Measurements from ENCODE around the gene ORC3. TPM values are rescaled to one million over a fixed set of nuclear protein-coding genes. Genes with fewer than 3 reads are reported as not detected.

The ORC3 gene
- total RNA-seq (10 to 100 TPM; 16.5 to 22.4 TPM), polyA plus RNA-seq (10 to 100 TPM in 1 of 2 donors, 1 to 10 TPM in 1; 6.8 to 11.3 TPM)
- long read RNA-seq, donor 1, transcript ORC3-202 (20 exons, 2,512 nt) = major isoform, 10 of 40 reads
- long read RNA-seq, donor 1, transcript ORC3-201 (20 exons, 2,501 nt) = minor isoform, 5 of 40 reads
- long read RNA-seq, donor 1, partial matches to known transcripts = 7 of 40 reads
- long read RNA-seq, donor 1, other reads (novel, unspliced or antisense) = 18 of 40 reads
- long read RNA-seq, donor 2, partial matches to known transcripts = 2 of 9 reads
- long read RNA-seq, donor 2, other reads (novel, unspliced or antisense) = 3 of 9 reads

DNA sequence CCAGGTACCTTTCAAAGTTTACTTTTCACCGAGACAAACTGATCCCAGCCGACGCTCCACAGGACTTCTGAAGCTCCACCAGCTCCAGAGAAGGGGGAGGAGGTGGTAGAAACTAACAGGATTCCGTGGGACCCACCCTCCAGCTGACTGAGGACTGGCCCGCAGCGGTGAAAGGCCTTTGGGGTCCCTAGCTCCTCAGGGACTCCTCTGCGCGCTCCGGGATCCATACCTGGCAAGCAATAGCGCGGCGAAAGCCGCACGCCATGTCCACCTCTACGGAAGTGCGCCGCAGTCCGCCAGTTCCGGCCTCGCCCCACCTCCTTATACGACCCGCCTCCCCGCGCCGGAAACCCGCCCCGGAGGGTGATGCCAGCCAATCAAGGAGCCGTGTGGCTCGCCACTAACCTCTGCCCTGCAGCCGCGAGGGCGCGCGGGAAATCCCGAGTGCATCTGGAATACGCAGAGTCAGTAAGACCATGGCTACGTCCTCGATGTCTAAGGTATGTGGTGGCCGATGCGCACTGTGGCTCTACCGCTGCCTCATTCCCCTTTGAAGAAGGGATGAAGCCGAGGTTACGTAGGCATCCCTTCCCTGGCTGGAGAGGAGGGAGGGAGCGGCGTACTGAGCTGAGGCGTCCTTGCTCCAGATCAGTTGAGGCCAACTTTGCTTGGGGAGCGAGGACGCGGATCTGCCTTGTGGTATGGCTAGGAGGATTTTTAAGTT, at the start of gene ORC3, which contains the start of gene RARS2:
ORC3 (plus strand) TSS at position 443 of the 724 bp plus-strand sequence; CDS start at position 477, 34 bp downstream.
RARS2 (minus strand) TSS at position 295 of the 724 bp plus-strand sequence; CDS start at position 265, 30 bp downstream.
- ATAC-seq (ENCODE audit: low FRiP score) (peak; percentile 100), DNase-seq (peak; percentile 98 to 99)
- Histone ChIP-seq H3K9me3 (ENCODE audit: control insufficient read depth, low read length) (no peaks in the 10 kb centered on the region), H3K27me3 (ENCODE audit: control insufficient read depth in 1 of 2, insufficient read depth in 2 of 2, low read length in 1 of 2) (no peaks in the 10 kb centered on the region), H3K36me3 (ENCODE audit: control insufficient read depth in 1 of 2, insufficient read depth in 2 of 2, low read length in 1 of 2) (no peaks in the 10 kb centered on the region), H3K27ac (ENCODE audit: low read depth in 1 of 2, low read length in 2 of 2) (peak within 1 kb of the TSS in 1 of 2 donors; percentile 56), H3K4me1 (ENCODE audit: control insufficient read depth in 1 of 2, insufficient read depth in 2 of 2, low read length in 2 of 2) (peaks cover 2 to 14% of the 10 kb centered on the region in 2 donors), H3K4me3 (ENCODE audit: low read length in 2 of 2) (peak within 1 kb of the TSS; percentile 86 to 96)
- intact Hi-C loops (cut with DNase I) = loop anchor here (5.0 to 10.0 kb wide), 2 partner anchors 112 to 115 kb away; partner anchors contain the start of gene AKIRIN2 (in 2 of the 2)
- WGBS, 2 donors = 0 to 1% methylated on average over 49 of the region's 49 CpGs

DNA sequence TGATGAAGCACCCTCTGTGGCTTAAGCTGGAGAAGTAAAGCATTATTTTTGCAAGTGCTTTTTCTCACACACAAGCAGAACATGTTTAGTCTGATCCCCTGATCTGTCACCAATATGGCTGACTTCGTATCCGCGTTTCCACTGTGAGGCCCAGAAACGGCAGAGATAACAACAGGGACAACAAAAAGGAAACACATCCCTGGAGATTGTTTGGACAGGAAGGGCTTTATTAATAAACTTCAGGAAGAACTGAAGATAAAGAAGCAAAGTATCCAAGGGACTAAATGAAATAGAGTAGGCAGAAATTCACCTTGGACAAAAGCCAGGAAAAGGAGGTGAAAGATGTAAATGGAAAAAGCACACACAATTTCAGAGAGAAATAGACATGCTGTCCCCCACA, 49.4 kb upstream of the ORC3 start:
- H3K4me1 ChIP-seq (ENCODE audit: control insufficient read depth in 1 of 2, insufficient read depth in 2 of 2, low read length in 2 of 2) = no peaks in the 10 kb centered on the region
- intact Hi-C loops (cut with DNase I) = no loop called here
- WGBS, 2 donors = 63 to 71% methylated on average over 4 of the region's 4 CpGs
- ATAC-seq (ENCODE audit: low FRiP score) (no peak), DNase-seq (no peak)
- H3K36me3 ChIP-seq (ENCODE audit: control insufficient read depth in 1 of 2, insufficient read depth in 2 of 2, low read length in 1 of 2) = peaks cover 4 to 5% of the 10 kb centered on the region in 2 donors
- no peak overlapping the region for H3K4me3 ChIP-seq (ENCODE audit: low read length in 2 of 2)
- H3K27ac ChIP-seq (ENCODE audit: low read depth in 1 of 2, low read length in 2 of 2) = no peak overlapping the region
- no peaks in the 10 kb centered on the region for H3K27me3 ChIP-seq (ENCODE audit: control insufficient read depth in 1 of 2, insufficient read depth in 2 of 2, low read length in 1 of 2)
- H3K9me3 ChIP-seq (ENCODE audit: control insufficient read depth, low read length) = no peaks in the 10 kb centered on the region

DNA sequence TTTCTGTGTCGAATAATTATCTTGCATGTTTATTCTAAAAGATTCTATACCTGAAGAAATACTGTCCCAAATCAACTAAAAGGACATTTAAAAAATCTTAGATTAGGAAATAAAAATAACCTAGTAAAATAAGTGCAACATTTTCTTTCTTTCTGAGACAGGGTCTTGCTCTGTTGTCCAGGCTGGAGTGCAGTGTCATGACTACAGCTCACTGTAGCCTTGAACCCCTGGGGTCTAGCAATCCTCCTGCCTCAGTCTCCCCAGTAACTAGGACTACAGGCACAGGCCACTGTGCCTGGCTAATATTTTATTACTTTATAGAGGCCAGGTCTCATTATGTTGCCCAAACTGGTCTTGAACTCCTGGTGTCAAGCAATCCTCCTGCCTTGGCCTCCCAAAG, 48.9 kb upstream of the ORC3 start:
- H3K36me3 ChIP-seq (ENCODE audit: control insufficient read depth in 1 of 2, insufficient read depth in 2 of 2, low read length in 1 of 2) = peaks cover 4 to 5% of the 10 kb centered on the region in 2 donors
- WGBS, 2 donors = 95 to 97% methylated on average over 1 of the region's 1 CpG
- DNase-seq (no peak), ATAC-seq (ENCODE audit: low FRiP score) (no peak)
- H3K9me3 ChIP-seq (ENCODE audit: control insufficient read depth, low read length) = no peaks in the 10 kb centered on the region
- H3K27ac ChIP-seq (ENCODE audit: low read depth in 1 of 2, low read length in 2 of 2) = no peak overlapping the region
- intact Hi-C loops (cut with DNase I) = no loop called here
- H3K4me3 ChIP-seq (ENCODE audit: low read length in 2 of 2) = no peak overlapping the region
- no peaks in the 10 kb centered on the region for H3K4me1 ChIP-seq (ENCODE audit: control insufficient read depth in 1 of 2, insufficient read depth in 2 of 2, low read length in 2 of 2)
- H3K27me3 ChIP-seq (ENCODE audit: control insufficient read depth in 1 of 2, insufficient read depth in 2 of 2, low read length in 1 of 2) = no peaks in the 10 kb centered on the region

DNA sequence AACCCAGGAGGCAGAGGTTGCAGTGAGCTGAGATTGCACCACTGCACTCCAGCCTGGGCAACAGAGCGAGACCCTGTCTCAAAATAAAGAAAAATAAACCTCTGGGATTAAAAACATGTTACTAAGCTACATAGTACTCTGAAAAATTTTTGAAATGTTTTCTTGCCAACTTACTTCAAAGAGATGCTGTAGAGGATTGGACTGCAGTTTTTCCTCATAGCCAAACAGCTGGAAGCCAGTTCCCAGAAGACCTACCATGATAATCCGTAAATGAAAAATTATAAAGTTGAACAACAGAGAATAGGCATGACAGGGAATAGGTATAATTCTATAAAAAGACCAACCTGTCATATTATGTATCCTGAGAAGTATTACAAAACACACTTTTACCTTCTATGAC, 48.2 kb upstream of the ORC3 start:
- DNase-seq (no peak), ATAC-seq (ENCODE audit: low FRiP score) (no peak)
- Histone ChIP-seq H3K4me1 (ENCODE audit: control insufficient read depth in 1 of 2, insufficient read depth in 2 of 2, low read length in 2 of 2) (no peaks in the 10 kb centered on the region), H3K36me3 (ENCODE audit: control insufficient read depth in 1 of 2, insufficient read depth in 2 of 2, low read length in 1 of 2) (peaks cover 5 to 6% of the 10 kb centered on the region in 2 donors), H3K4me3 (ENCODE audit: low read length in 2 of 2) (no peak overlapping the region), H3K27ac (ENCODE audit: low read depth in 1 of 2, low read length in 2 of 2) (no peak overlapping the region), H3K9me3 (ENCODE audit: control insufficient read depth, low read length) (no peaks in the 10 kb centered on the region), H3K27me3 (ENCODE audit: control insufficient read depth in 1 of 2, insufficient read depth in 2 of 2, low read length in 1 of 2) (no peaks in the 10 kb centered on the region)
- 27 to 41% methylated on average over 2 of the region's 2 CpGs for WGBS, 2 donors
- intact Hi-C loops (cut with DNase I) = no loop called here

DNA sequence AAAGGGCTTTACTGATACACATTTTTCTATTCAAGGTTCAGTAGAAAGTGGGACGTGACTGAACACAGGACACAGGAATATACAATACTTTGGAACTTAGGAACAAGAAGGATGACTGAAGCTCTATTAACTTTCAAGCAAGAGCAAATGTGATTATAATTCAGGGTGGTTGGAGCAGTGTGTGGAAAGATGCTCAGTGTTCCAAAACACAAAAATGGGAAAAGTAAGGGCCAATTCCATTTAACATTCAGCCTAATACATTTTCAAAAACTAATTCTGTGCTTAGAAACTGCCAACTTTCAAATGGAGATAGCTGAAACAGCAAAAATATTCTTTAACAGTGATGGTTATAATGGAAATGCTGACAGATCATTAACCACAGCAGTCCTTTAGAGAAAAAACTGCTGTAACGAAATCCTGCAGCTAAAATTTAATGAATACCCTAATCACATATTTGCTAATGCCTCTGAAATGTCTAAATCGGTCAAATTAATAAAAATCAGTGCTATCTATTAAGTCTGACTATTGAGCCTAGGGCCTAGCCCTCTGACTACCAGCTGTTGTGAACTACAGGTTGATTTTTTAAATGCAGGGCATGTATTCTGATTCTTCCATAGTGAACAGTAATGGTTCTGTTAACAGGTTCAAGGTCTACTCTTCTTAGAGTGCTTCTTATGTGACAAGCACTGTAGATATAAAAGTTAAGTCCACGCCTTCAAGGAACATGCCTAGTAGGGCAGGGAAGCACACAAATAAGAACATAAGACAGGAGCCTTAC, 46.0 kb upstream of the ORC3 start:
- Histone ChIP-seq H3K36me3 (ENCODE audit: control insufficient read depth in 1 of 2, insufficient read depth in 2 of 2, low read length in 1 of 2) (peaks cover 5 to 6% of the 10 kb centered on the region in 2 donors), H3K9me3 (ENCODE audit: control insufficient read depth, low read length) (no peaks in the 10 kb centered on the region), H3K27me3 (ENCODE audit: control insufficient read depth in 1 of 2, insufficient read depth in 2 of 2, low read length in 1 of 2) (no peaks in the 10 kb centered on the region), H3K4me3 (ENCODE audit: low read length in 2 of 2) (no peak overlapping the region), H3K27ac (ENCODE audit: low read depth in 1 of 2, low read length in 2 of 2) (no peak overlapping the region), H3K4me1 (ENCODE audit: control insufficient read depth in 1 of 2, insufficient read depth in 2 of 2, low read length in 2 of 2) (no peaks in the 10 kb centered on the region)
- 95 to 96% methylated on average over 4 of the region's 4 CpGs for WGBS, 2 donors
- DNase-seq (no peak), ATAC-seq (ENCODE audit: low FRiP score) (no peak)
- intact Hi-C loops (cut with DNase I) = no loop called here

DNA sequence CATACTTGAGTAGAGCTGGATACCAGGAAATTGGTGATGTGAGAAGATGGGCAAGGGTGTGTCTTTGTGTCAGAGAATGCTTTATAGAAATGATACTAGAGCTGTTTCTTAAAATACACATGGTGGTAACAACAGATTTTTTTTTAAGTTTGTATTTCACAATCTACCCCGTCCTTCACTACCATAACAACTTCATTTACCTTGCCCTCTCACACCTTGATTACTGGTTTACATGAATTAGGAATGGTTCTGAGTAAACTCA, 45.5 kb upstream of the ORC3 start:
- WGBS, 2 donors = 93 to 95% methylated on average over 1 of the region's 1 CpG
- intact Hi-C loops (cut with DNase I) = no loop called here

DNA sequence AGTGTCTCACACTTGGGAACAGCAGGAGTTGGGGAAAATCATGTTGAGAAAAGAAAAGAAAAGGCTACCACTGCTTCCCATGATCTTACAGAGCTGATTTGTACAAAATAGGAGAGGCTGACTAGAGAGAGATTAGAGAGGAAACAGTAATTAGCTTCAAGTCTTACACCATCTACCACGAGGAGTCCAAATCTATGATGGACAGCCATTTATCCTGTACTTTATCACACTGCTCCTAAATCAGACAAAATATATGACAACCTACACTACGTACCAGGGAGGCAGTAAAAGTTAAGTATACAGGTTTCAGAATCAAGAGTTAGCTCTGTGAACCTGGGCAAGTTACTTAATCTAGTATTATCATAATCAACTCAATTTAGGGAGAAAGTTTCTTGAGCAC, 38.1 kb upstream of the ORC3 start:
- peaks cover 0 to 9% of the 10 kb centered on the region in 2 donors for H3K36me3 ChIP-seq (ENCODE audit: control insufficient read depth in 1 of 2, insufficient read depth in 2 of 2, low read length in 1 of 2)
- no peaks in the 10 kb centered on the region for H3K9me3 ChIP-seq (ENCODE audit: control insufficient read depth, low read length)

More for the DNA sequence above, 45.5 kb upstream of the ORC3 start:
- peaks cover 5 to 6% of the 10 kb centered on the region in 2 donors for H3K36me3 ChIP-seq (ENCODE audit: control insufficient read depth in 1 of 2, insufficient read depth in 2 of 2, low read length in 1 of 2)
- no peak for DNase-seq
- no peak overlapping the region for H3K4me3 ChIP-seq (ENCODE audit: low read length in 2 of 2)
- no peak for ATAC-seq (ENCODE audit: low FRiP score)
- no peaks in the 10 kb centered on the region for H3K4me1 ChIP-seq (ENCODE audit: control insufficient read depth in 1 of 2, insufficient read depth in 2 of 2, low read length in 2 of 2)
- H3K9me3 ChIP-seq (ENCODE audit: control insufficient read depth, low read length) = no peaks in the 10 kb centered on the region
- no peak overlapping the region for H3K27ac ChIP-seq (ENCODE audit: low read depth in 1 of 2, low read length in 2 of 2)
- no peaks in the 10 kb centered on the region for H3K27me3 ChIP-seq (ENCODE audit: control insufficient read depth in 1 of 2, insufficient read depth in 2 of 2, low read length in 1 of 2)

DNA sequence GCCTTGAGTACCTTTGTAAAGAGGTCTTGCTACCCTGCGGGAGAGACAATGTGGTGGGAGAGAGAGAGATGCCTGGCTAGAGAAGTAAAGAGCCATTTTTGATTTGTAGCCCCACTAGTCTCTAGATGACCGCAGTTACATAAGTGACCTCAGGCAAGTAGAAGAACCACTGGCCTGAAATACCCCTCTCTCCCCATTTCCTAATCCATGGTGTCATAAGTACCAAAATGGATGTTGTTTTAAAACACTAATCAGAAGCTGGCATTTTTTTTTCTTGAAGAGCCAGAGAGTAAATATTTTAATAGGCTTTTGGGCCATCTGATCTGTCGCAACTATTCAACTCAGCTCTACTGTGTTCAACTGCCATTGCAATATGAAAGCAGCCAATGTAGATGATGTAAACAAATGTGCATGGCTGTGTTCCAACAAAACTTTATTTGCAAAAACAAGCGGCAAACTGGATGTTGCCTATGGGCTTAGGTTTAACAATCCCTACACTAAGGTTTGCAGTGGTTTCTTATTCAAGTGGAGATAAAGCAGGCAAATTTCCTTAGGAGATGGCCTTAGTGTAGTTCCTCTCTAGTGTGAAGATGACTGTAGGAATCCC, 36.7 kb upstream of the ORC3 start:
- Histone ChIP-seq H3K9me3 (ENCODE audit: control insufficient read depth, low read length) (no peaks in the 10 kb centered on the region), H3K27me3 (ENCODE audit: control insufficient read depth in 1 of 2, insufficient read depth in 2 of 2, low read length in 1 of 2) (no peaks in the 10 kb centered on the region), H3K4me3 (ENCODE audit: low read length in 2 of 2) (no peak overlapping the region), H3K36me3 (ENCODE audit: control insufficient read depth in 1 of 2, insufficient read depth in 2 of 2, low read length in 1 of 2) (peaks cover 0 to 9% of the 10 kb centered on the region in 2 donors), H3K4me1 (ENCODE audit: control insufficient read depth in 1 of 2, insufficient read depth in 2 of 2, low read length in 2 of 2) (no peaks in the 10 kb centered on the region), H3K27ac (ENCODE audit: low read depth in 1 of 2, low read length in 2 of 2) (no peak overlapping the region)
- 84 to 97% methylated on average over 4 of the region's 4 CpGs for WGBS, 2 donors
- ATAC-seq (ENCODE audit: low FRiP score) = no peak
- no peak for DNase-seq
- intact Hi-C loops (cut with DNase I) = no loop called here

More for the DNA sequence above, 38.1 kb upstream of the ORC3 start:
- ATAC-seq (ENCODE audit: low FRiP score) (no peak), DNase-seq (no peak)
- no peak overlapping the region for H3K27ac ChIP-seq (ENCODE audit: low read depth in 1 of 2, low read length in 2 of 2)
- WGBS, 2 donors = 79% methylated on average over 2 of the region's 2 CpGs
- no peak overlapping the region for H3K4me3 ChIP-seq (ENCODE audit: low read length in 2 of 2)
- H3K4me1 ChIP-seq (ENCODE audit: control insufficient read depth in 1 of 2, insufficient read depth in 2 of 2, low read length in 2 of 2) = no peaks in the 10 kb centered on the region
- intact Hi-C loops (cut with DNase I) = no loop called here
- no peaks in the 10 kb centered on the region for H3K27me3 ChIP-seq (ENCODE audit: control insufficient read depth in 1 of 2, insufficient read depth in 2 of 2, low read length in 1 of 2)

Data from aorta (tissue), 5 donors.